GM19240 (cell line): ENCODE results near the gene GP2.
A peak's percentile ranks its signal among the peaks of the same experiment; 100 is the strongest.

ENCODE experiments used
- DNase-seq: peaks from one replicate; pipeline ENCODE4 v3.0.0; 2011; ENCODE audit warnings: low spot score; ENCODE audit not compliant: insufficient read length

GP2 gene

GRCh38 chr16:20307240-20307671, 20.1 kb downstream of the GP2 start:
- DNase-seq, result no peak

- no peak for DNase-seq
Observed at GRCh38 chr16:20306401-20306800, 20.9 kb downstream of the GP2 start.

GRCh38 chr16:20303012-20303411, 24.3 kb downstream of the GP2 start:
- no peak for DNase-seq

DNA sequence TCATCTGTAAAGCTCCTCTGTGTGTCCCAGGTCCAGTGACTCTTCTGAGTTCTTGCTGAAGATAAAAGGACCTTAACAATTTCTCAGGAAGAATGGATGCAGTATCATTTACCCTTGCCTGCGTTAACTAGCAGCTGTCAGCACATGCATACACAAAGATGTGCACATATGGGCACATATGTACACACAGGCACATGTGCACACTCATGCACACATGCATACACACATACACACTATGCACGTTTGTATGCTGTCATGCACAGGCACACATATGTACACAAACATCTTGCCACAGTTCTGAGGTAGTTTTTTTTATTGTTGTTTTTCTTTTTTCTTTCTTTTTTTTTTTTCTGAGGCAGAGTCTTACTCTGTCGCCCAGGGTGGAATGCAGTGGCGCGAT, 24.9 kb downstream of the GP2 start:
- DNase-seq, result no peak

DNA sequence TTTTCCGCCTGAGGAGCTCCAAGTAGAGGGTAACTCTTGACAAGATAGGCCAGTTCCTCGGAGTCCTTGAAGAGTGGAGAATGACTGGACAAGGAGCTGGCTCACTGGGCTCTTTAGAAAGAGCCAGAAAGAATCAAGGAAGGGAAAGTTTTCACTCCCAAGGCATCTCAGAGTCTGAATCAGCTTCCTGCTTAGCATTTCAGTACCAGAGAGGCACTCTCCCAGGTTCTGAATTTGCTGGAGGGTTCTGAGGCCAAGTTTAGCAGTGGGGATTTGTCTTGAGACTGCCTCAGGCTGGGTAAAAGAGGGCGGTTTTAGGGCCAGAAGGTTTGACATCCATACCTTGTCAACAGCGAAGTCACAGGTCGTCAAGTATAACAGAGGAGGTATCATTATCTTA, 25.5 kb downstream of the GP2 start:
- no peak for DNase-seq

GRCh38 chr16:20300312-20301097, 26.8 kb downstream of the GP2 start:
- peak; percentile 54 for DNase-seq

- DNase-seq, result no peak
Observed at GRCh38 chr16:20298452-20298851, 28.9 kb downstream of the GP2 start.

- DNase-seq, result no peak
Observed at GRCh38 chr16:20291208-20292206, 35.8 kb downstream of the GP2 start.

DNA sequence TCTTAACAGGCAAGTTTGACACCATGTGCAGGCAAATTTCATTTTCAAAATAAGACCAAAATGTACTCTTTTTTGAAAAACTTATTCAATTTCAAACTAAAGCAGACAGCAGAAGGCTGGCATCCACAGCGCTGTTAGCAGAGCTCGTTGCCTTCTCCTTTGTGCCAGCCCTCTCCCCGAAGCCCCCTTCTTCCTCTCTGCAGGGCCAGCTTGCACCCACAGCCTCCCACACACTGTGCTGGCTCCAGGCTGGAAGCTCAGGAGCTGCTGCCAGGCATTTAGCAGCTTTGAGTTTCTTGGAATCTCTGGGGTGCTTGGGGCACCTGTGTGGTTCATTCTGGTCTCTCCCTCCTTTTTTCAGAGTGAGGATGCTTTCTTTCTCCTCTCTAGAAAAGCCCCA, 37.7 kb downstream of the GP2 start:
- DNase-seq, result no peak

- no peak for DNase-seq
Observed at GRCh38 chr16:20285993-20286499, 41.3 kb downstream of the GP2 start.

- DNase-seq, result no peak
Observed at GRCh38 chr16:20280259-20280658, 47.1 kb downstream of the GP2 start.

DNA sequence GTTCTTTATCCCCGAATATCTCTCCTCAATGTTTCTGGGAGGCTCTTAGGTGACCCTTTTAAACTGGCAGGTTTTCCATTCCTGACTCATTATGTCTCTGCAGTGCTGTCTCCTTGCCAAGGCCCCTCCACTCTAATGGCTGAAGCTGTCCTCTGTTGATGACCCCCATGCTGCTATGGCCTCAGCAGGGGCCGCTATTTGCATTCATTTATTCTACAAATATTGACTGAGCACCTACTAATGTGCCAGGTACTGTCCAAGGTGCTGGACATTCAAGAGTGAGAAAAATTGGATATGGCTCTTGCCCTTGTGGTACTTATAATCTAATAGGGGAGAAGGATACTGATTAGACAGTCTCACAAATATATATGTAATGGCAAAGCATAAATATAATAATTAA, 55.4 kb downstream of the GP2 start:
- no peak for DNase-seq

DNA sequence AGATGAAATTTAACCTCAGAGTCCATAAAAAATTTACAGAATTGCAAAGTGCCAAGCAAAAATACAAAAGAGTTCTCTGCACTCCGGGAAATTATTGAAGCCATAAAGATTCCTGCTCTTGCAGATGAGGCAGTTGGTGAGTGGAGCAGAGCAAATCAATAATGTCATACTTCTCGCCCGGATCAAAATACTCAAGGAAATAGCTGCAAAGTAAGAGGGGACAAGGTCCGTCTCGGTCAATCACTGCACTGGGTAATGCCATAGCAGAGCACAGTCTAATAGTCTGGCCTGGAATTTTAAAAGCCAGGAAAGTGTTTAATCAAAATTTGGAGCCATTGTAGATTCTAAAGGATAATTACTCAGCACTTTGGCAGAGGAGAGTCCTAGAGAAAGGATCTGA, 58.9 kb downstream of the GP2 start:
- DNase-seq, result no peak

- DNase-seq, result no peak
Observed at GRCh38 chr16:20265019-20265418, 62.3 kb downstream of the GP2 start.

GRCh38 chr16:20263138-20263855, 64.0 kb downstream of the GP2 start:
- DNase-seq, result no peak

DNA sequence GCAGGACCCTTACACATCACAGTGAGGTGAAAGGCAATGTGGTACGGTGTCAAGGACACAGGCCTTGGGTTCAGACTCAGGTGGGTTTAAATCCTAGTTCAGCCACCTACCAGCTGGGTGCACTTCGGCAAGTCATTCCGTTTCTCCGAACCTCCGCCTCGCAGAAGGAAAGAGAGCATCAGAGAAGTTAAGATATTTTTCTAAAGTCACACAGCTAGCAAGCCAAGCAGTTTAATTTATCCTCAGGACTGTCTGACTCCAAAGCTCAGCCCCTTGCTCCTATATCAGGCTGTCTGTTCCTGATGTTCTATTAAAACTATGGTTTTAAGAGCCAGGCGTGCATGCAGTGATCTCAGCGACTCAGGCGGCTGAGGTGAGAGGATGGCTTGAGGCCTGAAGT, 65.1 kb downstream of the GP2 start:
- no peak for DNase-seq

GRCh38 chr16:20260215-20261009, 66.9 kb downstream of the GP2 start:
- no peak for DNase-seq
